SH-SY5Y (cell line): ENCODE measurements around the gene S100A14.

Source experiments
- GATA2 ChIP-seq: IDR thresholded peaks from 2 replicates; pipeline ENCODE4 v1.6.1; 2011; ENCODE audit warnings: mild to moderate bottlenecking, low read depth, low read length
- GATA3 ChIP-seq: IDR thresholded peaks from 2 replicates; pipeline ENCODE4 v1.6.1; 2011; ENCODE audit warnings: low read depth, mild to moderate bottlenecking, low read length, moderate library complexity

DNA sequence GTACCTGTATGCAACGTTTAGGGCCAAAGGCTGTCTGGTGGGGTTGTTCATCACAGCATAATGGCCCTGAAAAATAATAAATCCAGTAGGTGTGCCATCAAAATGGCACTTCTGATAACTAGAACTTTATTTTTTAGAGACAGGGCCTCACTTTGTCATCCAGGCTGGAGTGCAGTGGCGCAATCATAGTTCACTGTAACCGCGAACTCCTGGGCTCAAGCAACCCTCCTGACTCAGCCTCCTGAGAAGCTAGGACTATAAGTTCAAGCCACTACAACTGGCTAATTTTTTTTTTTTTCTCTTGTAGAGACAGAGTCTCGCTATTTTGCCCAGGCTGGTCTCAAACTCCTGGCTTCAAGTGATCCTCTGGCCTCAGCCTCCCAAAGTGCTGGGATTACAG is 47.1 kb upstream of the S100A14 start:
- no peak for TF ChIP-seq GATA2
- no peak for TF ChIP-seq GATA3
